ENCODE results near the gene UQCRC1.
A peak's percentile ranks its signal among the peaks of the same experiment; 100 is the strongest.

Gene UQCRC1

GRCh38 chr3:48594417-48595049 is 14.9 kb downstream of the UQCRC1 start:
- peak overlapping the region; percentile 53 for H2AFZ ChIP-seq
- H3K4me3 ChIP-seq (ENCODE audit: low read depth, low read length): no peak overlapping the region
- no peak overlapping the region for H3K9ac ChIP-seq
- H3K79me2 ChIP-seq: no peaks in the 10 kb centered on the region
- H3K36me3 ChIP-seq (ENCODE audit: control insufficient read depth, insufficient read depth, low read length): no peaks in the 10 kb centered on the region
- TF ChIP-seq, protein P1, sequence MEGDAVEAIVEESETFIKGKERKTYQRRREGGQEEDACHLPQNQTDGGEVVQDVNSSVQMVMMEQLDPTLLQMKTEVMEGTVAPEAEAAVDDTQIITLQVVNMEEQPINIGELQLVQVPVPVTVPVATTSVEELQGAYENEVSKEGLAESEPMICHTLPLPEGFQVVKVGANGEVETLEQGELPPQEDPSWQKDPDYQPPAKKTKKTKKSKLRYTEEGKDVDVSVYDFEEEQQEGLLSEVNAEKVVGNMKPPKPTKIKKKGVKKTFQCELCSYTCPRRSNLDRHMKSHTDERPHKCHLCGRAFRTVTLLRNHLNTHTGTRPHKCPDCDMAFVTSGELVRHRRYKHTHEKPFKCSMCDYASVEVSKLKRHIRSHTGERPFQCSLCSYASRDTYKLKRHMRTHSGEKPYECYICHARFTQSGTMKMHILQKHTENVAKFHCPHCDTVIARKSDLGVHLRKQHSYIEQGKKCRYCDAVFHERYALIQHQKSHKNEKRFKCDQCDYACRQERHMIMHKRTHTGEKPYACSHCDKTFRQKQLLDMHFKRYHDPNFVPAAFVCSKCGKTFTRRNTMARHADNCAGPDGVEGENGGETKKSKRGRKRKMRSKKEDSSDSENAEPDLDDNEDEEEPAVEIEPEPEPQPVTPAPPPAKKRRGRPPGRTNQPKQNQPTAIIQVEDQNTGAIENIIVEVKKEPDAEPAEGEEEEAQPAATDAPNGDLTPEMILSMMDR (IDR thresholded peaks at IDR 0.05): no peak
- H3K9me3 ChIP-seq (ENCODE audit: control insufficient read depth, low read length): no peaks in the 10 kb centered on the region
- H3K27me3 ChIP-seq (ENCODE audit: control insufficient read depth, insufficient read depth, low read length): no peaks in the 10 kb centered on the region
- H3K27ac ChIP-seq: no peak overlapping the region
- H3K4me2 ChIP-seq (ENCODE audit: low read length): no peak overlapping the region
- peaks cover 7% of the 10 kb centered on the region for H3K4me1 ChIP-seq

- Histone ChIP-seq H2AFZ (no peak overlapping the region), H3K27ac (no peak overlapping the region), H3K79me2 (no peaks in the 10 kb centered on the region), H3K4me1 (peaks cover 7% of the 10 kb centered on the region), H3K4me2 (ENCODE audit: low read length) (no peak overlapping the region), H3K27me3 (ENCODE audit: control insufficient read depth, insufficient read depth, low read length) (no peaks in the 10 kb centered on the region), H3K36me3 (ENCODE audit: control insufficient read depth, insufficient read depth, low read length) (no peaks in the 10 kb centered on the region), H3K9ac (no peak overlapping the region), H3K9me3 (ENCODE audit: control insufficient read depth, low read length) (no peaks in the 10 kb centered on the region), H3K4me3 (ENCODE audit: low read depth, low read length) (no peak overlapping the region)
- TF ChIP-seq, protein P1 (IDR thresholded peaks at IDR 0.05): no peak
Measured at GRCh38 chr3:48593337-48593736, 16.1 kb downstream of the UQCRC1 start.

DNA sequence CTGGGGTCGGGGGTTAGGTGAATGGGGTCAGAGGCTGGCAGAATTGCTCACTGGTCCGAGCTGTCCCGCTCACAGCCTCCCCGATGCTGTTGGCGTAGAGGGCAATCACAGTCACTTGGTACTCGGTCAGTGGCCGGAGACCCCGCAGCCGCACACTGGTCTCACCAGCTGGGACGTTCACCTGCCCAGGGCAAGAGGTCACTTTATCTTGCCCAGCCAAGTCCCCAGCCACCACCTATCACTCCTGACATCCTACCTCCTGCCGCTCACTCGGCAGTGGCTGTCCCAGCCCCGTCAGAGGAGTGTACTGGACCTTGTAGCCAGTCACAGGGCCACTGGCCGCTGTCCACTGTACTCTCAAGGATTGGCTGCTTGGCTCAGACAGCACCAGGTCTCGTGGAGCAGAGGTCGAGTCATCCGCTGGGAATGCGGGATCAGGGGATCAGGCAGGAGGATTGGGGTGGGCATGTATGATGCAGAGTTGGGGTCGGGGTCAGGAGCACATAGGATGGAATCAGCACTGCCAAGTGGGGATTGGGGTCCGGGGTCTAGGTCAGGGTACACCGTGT is 16.8 kb downstream of the UQCRC1 start:
- Histone ChIP-seq H2AFZ (no peak overlapping the region), H3K36me3 (ENCODE audit: control insufficient read depth, insufficient read depth, low read length) (no peaks in the 10 kb centered on the region), H3K27me3 (ENCODE audit: control insufficient read depth, insufficient read depth, low read length) (no peaks in the 10 kb centered on the region)

DNA sequence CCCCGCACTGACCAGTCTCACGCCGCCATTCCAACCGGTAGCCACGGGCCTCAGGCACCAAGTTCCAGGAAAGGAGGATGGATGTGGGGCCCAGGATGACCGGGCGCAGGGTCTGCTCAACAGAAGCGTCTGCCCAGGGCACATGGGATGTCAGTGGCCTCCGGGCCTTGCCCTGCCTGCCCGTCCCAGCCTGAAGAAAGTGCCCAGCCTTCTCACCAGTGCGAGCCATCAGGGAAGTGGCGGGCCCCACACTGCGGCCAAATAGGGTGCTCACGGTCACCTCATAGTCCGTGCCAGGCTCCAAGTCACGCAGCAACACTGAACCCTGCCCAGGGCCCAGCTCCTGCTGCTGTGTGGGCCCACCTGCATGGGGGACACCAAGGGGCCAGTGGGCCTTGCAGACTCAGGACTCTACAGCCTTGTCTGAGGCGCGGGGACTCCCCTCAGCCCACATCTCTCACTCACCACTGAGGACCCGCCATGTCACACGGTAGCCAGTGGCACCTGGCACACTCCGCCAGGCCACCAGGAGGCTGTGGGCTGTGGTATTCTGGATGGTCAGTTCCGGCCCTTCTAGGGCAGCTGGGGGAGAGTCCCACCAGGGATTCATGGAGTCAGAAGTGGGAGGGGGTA is 17.4 kb downstream of the UQCRC1 start:
- H2AFZ ChIP-seq: no peak overlapping the region
- H3K4me3 ChIP-seq (ENCODE audit: low read depth, low read length): no peak overlapping the region
- no peak overlapping the region for H3K4me2 ChIP-seq (ENCODE audit: low read length)
- H3K36me3 ChIP-seq (ENCODE audit: control insufficient read depth, insufficient read depth, low read length): no peaks in the 10 kb centered on the region
- no peak overlapping the region for H3K27ac ChIP-seq
- H3K9ac ChIP-seq: no peak overlapping the region
- H3K27me3 ChIP-seq (ENCODE audit: control insufficient read depth, insufficient read depth, low read length): no peaks in the 10 kb centered on the region
- no peaks in the 10 kb centered on the region for H3K9me3 ChIP-seq (ENCODE audit: control insufficient read depth, low read length)
- no peaks in the 10 kb centered on the region for H3K79me2 ChIP-seq
- H3K4me1 ChIP-seq: peaks cover 7% of the 10 kb centered on the region
- TF ChIP-seq, protein P1 (IDR thresholded peaks at IDR 0.05): no peak

More for the DNA sequence above, 16.8 kb downstream of the UQCRC1 start:
- TF ChIP-seq, protein P1 (IDR thresholded peaks at IDR 0.05): no peak
- Histone ChIP-seq H3K79me2 (no peaks in the 10 kb centered on the region), H3K4me2 (ENCODE audit: low read length) (no peak overlapping the region), H3K9me3 (ENCODE audit: control insufficient read depth, low read length) (no peaks in the 10 kb centered on the region), H3K4me3 (ENCODE audit: low read depth, low read length) (no peak overlapping the region), H3K4me1 (peaks cover 7% of the 10 kb centered on the region), H3K27ac (no peak overlapping the region), H3K9ac (no peak overlapping the region)

Data from parathyroid adenoma (tissue), 2 donors.